ENCODE measurements around the gene LRP3. TPM values are rescaled to one million over a fixed set of nuclear protein-coding genes. Genes with fewer than 3 reads are reported as not detected.

The LRP3 gene
- polyA plus RNA-seq, 1 of the 3 experiments (the other 2 are of a cell fraction): 8.2 TPM

GRCh38 chr19:33156334-33156733, 37.8 kb upstream of the LRP3 start (continued):
- TF ChIP-seq PBX3 (IDR thresholded peaks at IDR 0.05) (no peak), YY1 (IDR thresholded peaks at IDR 0.05; ENCODE audit: low read depth) (no peak)

GRCh38 chr19:33157906-33158305, 36.2 kb upstream of the LRP3 start:
- Histone ChIP-seq H3K9me2 (no peaks in the 10 kb centered on the region), H3K4me1 (ENCODE audit: control insufficient read depth in 1 of 2, insufficient read depth in 2 of 2, low read depth in 1 of 2, low read length in 1 of 2) (no peaks in the 10 kb centered on the region; a peak in 1 of 4 replicates), H3K36me3 (replicated peaks in 1 of 2; ENCODE audit: control insufficient read depth in 1 of 2, insufficient read depth in 2 of 2, low read length in 1 of 2) (no peaks in the 10 kb centered on the region), H3K9me3 (no peaks in the 10 kb centered on the region), H3K79me2 (ENCODE audit: insufficient read depth) (no peaks in the 10 kb centered on the region), H3K4me3 (ENCODE audit: low read depth in 2 of 2, low read length in 1 of 2) (no peak overlapping the region), H3K9ac (no peak overlapping the region), H3K4me2 (no peak overlapping the region), H3K27me3 (ENCODE audit: insufficient read depth) (no peaks in the 10 kb centered on the region), H4K20me1 (ENCODE audit: insufficient read depth) (no peaks in the 10 kb centered on the region), H2AFZ (ENCODE audit: low read depth) (no peak overlapping the region), H3F3A (replicated peaks; ENCODE audit: insufficient read depth) (no peaks in the 10 kb centered on the region), H3K27ac (ENCODE audit: low read depth in 2 of 2, low read length in 1 of 2) (no peak overlapping the region)
- no peak for DNase-seq
- WGBS (ENCODE audit: low lambda C conversion rate): 79% methylated on average over 3 of the region's 3 CpGs
- no peak for TF ChIP-seq TCF12 (IDR thresholded peaks at IDR 0.05)
- no peak for TF ChIP-seq CTCF (IDR thresholded peaks at IDR 0.05)
- no peak for TF ChIP-seq NRF1 (IDR thresholded peaks at IDR 0.05; ENCODE audit: low read depth, low read length)
- no peak for TF ChIP-seq SIN3A (IDR thresholded peaks at IDR 0.05; ENCODE audit: borderline replicate concordance, low read depth, low read length)
- TF ChIP-seq MAX (IDR thresholded peaks at IDR 0.05; ENCODE audit: low read depth): no peak
- no peak for TF ChIP-seq YY1 (IDR thresholded peaks at IDR 0.05; ENCODE audit: low read depth)
- no peak for TF ChIP-seq EP300 (IDR thresholded peaks at IDR 0.05; ENCODE audit: borderline replicate concordance in 1 of 2, low read depth in 1 of 2, low read length in 1 of 2)
- no peak for TF ChIP-seq MXI1 (IDR thresholded peaks at IDR 0.05; ENCODE audit: low read depth, low read length)
- no peak for TF ChIP-seq TEAD4 (IDR thresholded peaks at IDR 0.05; ENCODE audit: borderline replicate concordance, insufficient read depth)
- TF ChIP-seq FOSL2 (IDR thresholded peaks at IDR 0.05; ENCODE audit: borderline replicate concordance, low read depth): no peak
- TF ChIP-seq RAD21 (IDR thresholded peaks at IDR 0.05; ENCODE audit: low read length): no peak
- TF ChIP-seq MEF2A (IDR thresholded peaks at IDR 0.05; ENCODE audit: borderline replicate concordance, low read depth): no peak
- no peak for TF ChIP-seq ZBTB33 (IDR thresholded peaks at IDR 0.05; ENCODE audit: borderline replicate concordance, low read depth)
- no peak for TF ChIP-seq USF1 (IDR thresholded peaks at IDR 0.05; ENCODE audit: borderline replicate concordance, low read depth)
- no peak for TF ChIP-seq USF2 (IDR thresholded peaks at IDR 0.05; ENCODE audit: borderline replicate concordance, low read depth, low read length)
- no peak for TF ChIP-seq GATA2 (CRISPR knock-in tag; IDR thresholded peaks at IDR 0.05)
- TF ChIP-seq FOXM1 (IDR thresholded peaks at IDR 0.05; ENCODE audit: low read depth): no peak
- TF ChIP-seq REST (IDR thresholded peaks at IDR 0.05; ENCODE audit: low read depth, low read length): no peak
- CTCF ChIA-PET: interaction anchor here (1.0 to 6.2 kb wide), 5 partner anchors 19 to 35 kb away, joined by 3 to 30 read pairs (median 3); no protein-coding TSS in a partner anchor
- POLR2A ChIA-PET: no interaction called here

Measured in SK-N-SH (cell line).